HG02642 (cell line): ENCODE data around the gene NPR2.

Source experiments
- ATAC-seq: cut with Tn5 transposase; IDR thresholded peaks from one replicate; pipeline ENCODE4 v1.9.1; 2021; ENCODE audit warnings: mild to moderate bottlenecking; ENCODE audit not compliant: unreplicated experiment, poor library complexity

The NPR2 gene

GRCh38 chr9:35791297-35791921 is at the start of gene NPR2:
Gene NPR2 (plus strand): TSS chr9:35791591. CDS start chr9:35792409, 818 bp downstream.
- ATAC-seq, result no peak

DNA sequence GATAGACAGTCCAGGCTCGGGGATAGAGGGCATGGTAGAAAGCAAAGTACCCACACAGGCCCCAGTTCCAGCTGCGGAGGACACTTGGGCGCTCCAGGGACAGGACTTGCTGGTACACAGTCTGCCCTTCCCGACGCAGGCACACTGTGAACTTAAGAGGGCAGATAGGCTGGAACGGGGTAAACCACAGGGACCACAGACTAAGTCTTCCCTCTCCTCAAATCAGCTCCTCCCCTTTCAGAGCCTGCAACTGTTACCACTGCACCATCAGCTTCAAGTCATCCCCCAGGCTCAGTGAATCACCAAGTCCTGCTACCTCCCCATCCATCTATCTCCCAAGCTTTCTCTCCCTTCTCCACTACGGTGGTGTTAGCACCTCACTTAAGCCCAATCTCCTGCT is 49.7 kb upstream of the NPR2 start:
- no peak for ATAC-seq

DNA sequence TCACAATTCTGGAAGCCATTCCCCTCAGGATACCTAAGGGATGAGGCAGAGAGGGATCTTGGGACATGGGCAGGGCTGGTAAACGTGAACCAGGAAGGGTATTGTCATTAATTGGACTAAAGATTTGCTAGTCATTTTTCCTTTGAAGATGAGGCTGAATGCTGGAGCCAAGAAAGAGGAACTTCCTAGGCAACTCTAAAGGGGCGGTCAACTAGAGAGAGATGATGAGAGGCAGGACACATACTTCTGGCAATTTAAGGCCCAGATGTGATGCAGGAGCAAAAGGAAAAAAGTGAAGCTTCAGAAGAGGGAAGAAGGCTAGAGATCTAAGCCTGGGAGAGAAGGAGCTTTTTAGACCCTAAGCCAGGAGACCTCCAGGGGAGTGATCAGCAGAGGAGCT is 47.9 kb upstream of the NPR2 start:
- ATAC-seq, result no peak

DNA sequence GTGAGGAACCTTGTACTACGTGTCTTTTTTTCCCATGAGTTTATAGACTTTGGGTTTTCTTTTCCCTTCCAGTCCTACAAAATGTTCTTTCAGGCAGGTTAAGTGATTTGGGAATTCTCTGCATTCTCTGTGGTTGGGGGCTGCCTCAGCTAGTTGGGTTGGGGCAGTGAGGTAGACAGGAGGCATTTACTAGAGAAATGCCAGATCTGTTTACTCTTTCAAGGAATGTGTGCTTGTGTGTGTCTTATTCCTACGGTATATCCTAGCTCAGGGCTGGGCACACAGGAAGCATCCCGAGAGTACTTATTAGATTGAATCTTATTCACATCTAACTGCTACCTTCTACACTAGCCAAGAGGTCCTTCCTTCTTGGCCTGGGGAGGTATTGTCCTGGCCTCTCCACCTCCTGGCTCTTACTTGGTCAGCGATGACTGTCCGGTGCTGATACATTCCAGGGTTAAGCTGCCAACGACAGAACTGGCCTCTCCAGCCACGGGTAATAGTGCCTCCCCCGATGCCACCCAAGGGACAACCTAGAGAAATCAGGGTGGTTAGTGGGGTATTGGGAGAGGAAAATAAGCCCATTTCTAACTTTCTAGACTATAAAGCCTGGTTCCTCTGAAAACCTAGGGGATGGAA is 47.4 kb upstream of the NPR2 start:
- ATAC-seq, result no peak

DNA sequence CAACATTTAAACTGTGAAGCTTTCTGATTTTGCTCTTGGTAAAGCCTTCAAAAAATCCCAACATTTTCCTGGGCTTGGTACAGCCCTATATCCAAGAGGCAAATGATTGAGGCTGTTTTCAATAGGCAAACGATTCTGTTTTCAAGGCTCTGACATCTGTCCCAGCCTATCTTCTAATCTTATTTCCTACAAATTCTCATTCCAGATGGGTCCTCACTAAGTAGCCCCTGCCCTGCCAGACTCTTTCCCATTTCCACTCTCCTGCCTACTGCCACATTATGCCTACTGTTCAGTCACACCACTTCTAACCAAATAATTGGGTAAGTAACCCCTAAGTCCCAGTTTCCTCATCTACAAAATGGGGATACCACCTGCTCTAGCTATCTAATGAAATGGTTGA is 45.8 kb upstream of the NPR2 start:
- no peak for ATAC-seq

DNA sequence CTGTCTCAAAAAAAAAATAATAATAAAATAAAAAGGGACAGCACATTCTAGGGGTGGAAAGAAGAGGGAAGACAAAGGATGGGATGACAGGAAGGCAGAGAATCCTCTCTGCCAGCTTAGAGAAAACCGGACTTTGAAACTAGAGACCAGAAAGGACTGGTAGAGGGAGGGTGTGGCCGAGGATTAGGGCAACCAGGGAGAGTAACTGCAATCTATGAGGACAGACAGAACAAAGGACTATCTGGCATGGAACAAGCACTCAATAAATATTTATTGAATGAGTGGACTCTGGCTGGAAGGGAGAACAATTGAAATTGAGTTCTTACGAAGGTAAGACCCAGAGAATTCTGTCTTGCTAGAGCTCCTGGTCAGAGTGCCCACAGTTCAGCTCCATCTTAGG is 44.8 kb upstream of the NPR2 start:
- ATAC-seq, result no peak

GRCh38 chr9:35748242-35748857 is 43.0 kb upstream of the NPR2 start:
- ATAC-seq, result no peak

GRCh38 chr9:35748858-35749514 is 42.4 kb upstream of the NPR2 start, which contains the start of the genes GBA2 and RGP1:
Gene GBA2 (minus strand): TSS chr9:35749228. CDS start chr9:35748704, 524 bp downstream.
Gene RGP1 (plus strand): TSS chr9:35749287. CDS start chr9:35749756, 469 bp downstream.
- peak; percentile 83 for ATAC-seq

DNA sequence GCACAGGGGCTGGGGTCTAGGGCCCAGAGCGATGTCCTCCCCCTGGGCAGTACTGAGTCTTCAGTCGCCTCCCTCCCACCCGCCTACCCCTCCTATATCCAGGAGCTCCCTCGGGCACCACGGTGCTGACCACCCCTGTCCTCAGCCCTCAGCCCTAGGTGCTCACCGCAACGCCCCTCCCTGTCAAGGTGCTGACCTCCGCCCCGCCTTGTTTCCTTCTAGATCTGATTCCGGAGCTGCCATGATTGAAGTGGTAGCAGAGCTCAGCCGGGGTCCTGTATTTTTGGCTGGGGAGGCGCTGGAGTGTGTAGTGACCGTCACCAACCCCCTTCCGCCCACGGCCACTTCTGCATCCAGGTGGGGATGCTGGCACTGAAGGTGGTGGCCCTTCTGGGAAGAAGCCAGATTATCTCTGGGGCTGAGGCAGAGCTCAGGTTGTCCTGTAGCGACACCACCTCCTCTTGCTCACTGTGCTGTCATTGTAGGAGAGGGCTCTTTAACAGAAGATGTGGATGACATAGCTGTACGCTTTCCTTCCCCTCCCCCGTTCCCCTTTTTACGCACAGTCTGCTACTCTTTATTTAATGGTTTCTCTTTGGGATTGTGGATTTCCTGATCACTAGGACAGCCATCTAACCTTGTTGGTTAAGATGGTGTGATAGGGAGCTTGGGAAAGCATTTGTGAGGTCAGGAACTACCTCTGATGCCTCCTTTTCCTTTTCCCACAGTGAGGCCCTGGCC is 41.7 kb upstream of the NPR2 start:
- peak; percentile 25 for ATAC-seq

- ATAC-seq, result no peak
Observed at GRCh38 chr9:35750256-35750531, 41.2 kb upstream of the NPR2 start.

GRCh38 chr9:35753466-35753865 is 37.9 kb upstream of the NPR2 start:
- ATAC-seq, result no peak

- no peak for ATAC-seq
Observed at GRCh38 chr9:35754264-35754663, 37.1 kb upstream of the NPR2 start, which contains the start of gene MSMP. Gene MSMP (minus strand): TSS chr9:35754276. CDS start chr9:35754129, 147 bp downstream.

GRCh38 chr9:35755071-35755470 is 36.3 kb upstream of the NPR2 start:
- ATAC-seq, result no peak

DNA sequence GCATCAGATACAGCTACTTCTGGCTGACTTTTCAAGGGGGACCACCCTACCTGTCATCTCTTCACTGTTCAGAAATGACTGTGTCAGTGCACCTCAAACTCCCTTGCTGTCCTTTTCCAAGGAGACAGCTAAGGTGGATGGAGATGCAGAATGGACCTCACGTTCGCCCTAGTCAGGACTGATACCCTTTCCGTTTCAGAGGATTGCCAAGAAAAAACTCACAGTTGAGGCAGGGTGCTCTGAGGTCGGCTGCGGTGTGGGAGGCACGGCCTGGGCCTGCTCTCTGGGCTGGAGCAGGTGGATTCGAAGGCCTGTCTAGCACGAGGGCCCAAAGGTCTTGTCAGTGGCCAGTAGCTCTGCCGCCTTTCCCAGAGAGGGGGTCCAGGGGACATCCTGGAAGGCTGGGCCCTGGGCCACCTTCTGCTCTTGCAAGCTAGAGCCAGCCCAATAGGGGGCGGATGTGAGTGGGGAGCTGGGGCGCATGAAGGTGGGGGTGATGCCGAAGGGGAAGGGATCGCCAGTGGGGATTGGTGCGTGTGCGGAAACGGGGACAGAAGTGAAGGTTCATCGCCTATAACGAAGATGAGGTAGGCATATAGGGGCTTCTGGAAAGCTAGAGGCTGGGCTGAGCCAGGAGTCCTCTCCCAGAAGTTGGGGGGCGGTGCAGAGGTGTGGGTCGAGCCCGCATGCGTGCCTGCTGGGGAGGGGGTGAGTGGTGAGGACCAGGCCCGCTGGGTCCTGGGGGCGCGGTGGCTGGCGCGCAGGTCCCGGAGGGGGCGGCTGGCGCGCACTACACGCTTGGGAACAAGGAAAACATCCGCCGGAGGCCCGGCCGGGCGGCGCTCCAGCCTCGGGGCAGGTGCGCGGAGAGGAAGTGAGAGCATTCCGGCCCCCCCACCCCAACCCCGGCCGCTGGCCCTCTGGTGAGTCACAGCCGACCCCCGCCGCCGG is 34.8 kb upstream of the NPR2 start:
- peak; percentile 72 for ATAC-seq

- ATAC-seq, result peak; percentile 45
Observed at GRCh38 chr9:35757226-35757891, 34.0 kb upstream of the NPR2 start.

DNA sequence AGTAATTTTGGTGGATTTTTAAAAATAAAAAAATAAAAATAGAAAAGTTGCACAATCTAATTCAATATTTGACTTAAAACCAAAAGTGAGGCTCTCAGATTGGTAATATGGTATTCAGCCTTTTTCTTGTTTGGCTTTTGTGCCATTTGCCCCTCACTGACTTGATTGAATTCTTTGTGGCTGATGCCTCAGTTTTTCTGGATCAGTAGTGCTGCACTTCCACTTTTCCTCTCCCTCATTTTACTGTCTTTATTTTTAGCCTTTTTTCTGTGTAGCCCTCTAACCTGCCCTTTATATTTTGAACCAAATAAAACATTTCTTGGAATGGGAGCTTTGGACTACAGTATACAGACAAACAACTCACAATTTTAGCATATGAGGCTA is 33.5 kb upstream of the NPR2 start:
- no peak for ATAC-seq

DNA sequence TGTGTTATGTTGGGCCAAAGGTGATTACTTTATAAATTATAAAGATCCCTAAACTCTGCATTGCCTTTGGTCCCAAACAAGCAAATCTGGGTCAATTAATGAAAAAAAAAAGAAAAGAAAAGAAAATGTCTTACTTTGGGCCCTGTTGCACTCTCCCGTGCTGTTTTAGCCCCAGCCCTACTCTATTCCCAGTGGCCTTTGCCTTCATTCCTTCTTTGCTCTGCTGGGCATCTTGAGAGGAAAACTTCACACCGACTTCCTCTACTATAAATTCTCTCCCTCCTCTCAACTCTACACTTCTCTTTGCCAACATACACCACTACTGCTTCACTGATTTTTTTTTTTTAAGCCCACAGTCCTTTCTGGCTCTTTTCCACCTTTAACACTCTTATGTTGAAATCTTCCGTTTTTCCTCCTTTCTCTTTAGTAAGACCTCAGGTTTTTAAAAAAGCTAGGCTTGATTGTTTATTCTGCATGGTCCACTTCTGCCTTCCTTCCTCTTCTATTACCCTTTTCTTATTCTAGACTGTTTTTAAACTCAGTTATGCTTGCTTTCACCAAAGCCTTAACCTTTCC is 32.8 kb upstream of the NPR2 start:
- ATAC-seq, result no peak

DNA sequence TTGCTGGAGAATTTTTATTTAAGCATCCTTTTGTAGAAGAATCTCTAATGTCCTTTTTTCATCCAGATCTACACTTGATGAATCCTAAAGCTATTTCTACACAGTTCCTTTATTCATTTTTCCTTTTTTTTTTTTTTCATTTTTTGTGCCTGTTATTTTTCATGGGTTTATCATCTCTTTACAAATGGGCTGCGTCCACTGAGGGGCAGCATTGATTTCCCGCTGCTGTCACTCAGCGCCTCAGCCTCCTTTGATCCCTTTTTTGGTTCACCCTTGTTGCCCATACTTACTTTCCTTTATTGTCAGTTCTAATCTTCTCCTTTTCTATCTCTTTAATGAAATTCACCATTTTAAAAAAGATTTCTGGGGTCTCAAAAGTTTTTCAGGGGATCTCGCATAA is 31.6 kb upstream of the NPR2 start:
- no peak for ATAC-seq

DNA sequence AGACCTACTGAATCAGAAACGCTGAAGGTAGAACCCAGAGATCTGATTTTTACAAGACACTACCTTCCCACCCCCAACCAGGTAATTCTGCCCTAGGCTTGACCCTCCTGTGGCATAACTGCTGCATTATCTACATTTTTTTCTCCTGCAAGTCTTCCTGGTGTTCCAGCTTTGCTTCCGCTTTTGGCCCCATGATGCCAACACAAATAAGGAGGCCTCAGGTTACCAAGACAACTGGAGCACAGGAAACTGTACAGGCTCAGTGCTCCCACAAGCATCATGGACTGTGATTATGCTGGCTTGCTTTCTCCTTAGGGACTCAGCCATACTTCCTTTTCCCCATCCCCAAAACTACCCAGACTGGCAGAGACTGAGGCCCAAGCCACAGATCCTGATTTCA is 30.7 kb upstream of the NPR2 start:
- ATAC-seq, result no peak
